WTC11 (cell line): ENCODE measurements around the gene AVPR2. TPM values are rescaled to one million over a fixed set of nuclear protein-coding genes. Genes with fewer than 3 reads are reported as not detected.

Experiments used
- ATAC-seq: fragments of 200-7000 bp; cut with Tn5 transposase; 2 replicates; pipeline ENCODE4 v1.10.0; 2021; ENCODE audit warnings: mild to moderate bottlenecking, moderate library complexity
- CTCF ChIA-PET: fragments of 300-600 bp; sonication (Branson Sonifier 250); formaldehyde crosslinking; loops from one replicate; lab custom pipeline; 2021; ENCODE audit warnings: antibody characterized with exemption; lab: Charles Lee
- POLR2A ChIA-PET: fragments of 350-600 bp; sonication (Branson Sonifier 250); formaldehyde crosslinking; loops from one replicate; lab custom pipeline; 2021; ENCODE audit warnings: antibody characterized with exemption; lab: Charles Lee
- DNase-seq: peaks from one replicate; pipeline ENCODE4 v3.0.0; 2021; ENCODE audit warnings: low spot score
- H3K27ac Mint-ChIP-seq: 2 replicates; pipeline ENCODE4 v1.8.0; 2021; ENCODE audit warnings: mixed read lengths
- H3K27me3 Mint-ChIP-seq: 2 replicates; pipeline ENCODE4 v1.8.0; 2021; ENCODE audit warnings: low read depth, mild to moderate bottlenecking, moderate library complexity, mixed read lengths
- H3K36me3 Mint-ChIP-seq: 2 replicates; pipeline ENCODE4 v1.8.0; 2021; ENCODE audit warnings: mixed read lengths
- H3K4me1 Mint-ChIP-seq: 2 replicates; pipeline ENCODE4 v1.8.0; 2022; ENCODE audit warnings: mixed read lengths
- H3K4me3 Mint-ChIP-seq: 2 replicates; pipeline ENCODE4 v1.8.0; 2021; ENCODE audit warnings: mild to moderate bottlenecking, moderate library complexity, mixed read lengths
- H3K9me3 Mint-ChIP-seq: 2 replicates; pipeline ENCODE4 v1.8.0; 2021; ENCODE audit warnings: mixed read lengths
- CREB1 ChIP-seq: sonication (generic); formaldehyde crosslinking; IDR thresholded peaks from 2 replicates; pipeline ENCODE4 v1.8.0; 2023; ENCODE audit warnings: mild to moderate bottlenecking, missing genetic modification reagents
- CREM ChIP-seq: sonication (generic); formaldehyde crosslinking; IDR thresholded peaks from 2 replicates; pipeline ENCODE4 v1.8.1; 2022; ENCODE audit warnings: mild to moderate bottlenecking, missing genetic modification reagents, moderate library complexity
- ELF4 ChIP-seq: sonication (generic); formaldehyde crosslinking; IDR thresholded peaks from 2 replicates; pipeline ENCODE4 v1.8.1; 2022; ENCODE audit warnings: low read depth, mild to moderate bottlenecking, moderate library complexity, missing genetic modification reagents
- FOXJ3 ChIP-seq: sonication (generic); formaldehyde crosslinking; IDR thresholded peaks from 2 replicates; pipeline ENCODE4 v1.9.0; 2021; ENCODE audit warnings: missing genetic modification reagents, mild to moderate bottlenecking, borderline replicate concordance
- GTF2I ChIP-seq: fragments of 250-450 bp; sonication (Bioruptor Pico); conservative IDR thresholded peaks from 2 replicates; pipeline ENCODE4 v1.4.0; 2021; ENCODE audit warnings: mild to moderate bottlenecking
- OVOL2 ChIP-seq: fragments of 250-450 bp; sonication (Bioruptor Pico); IDR thresholded peaks from 2 replicates; pipeline ENCODE4 v1.9.0; 2021; ENCODE audit warnings: mild to moderate bottlenecking, borderline replicate concordance
- PRRX2 ChIP-seq: fragments of 250-450 bp; sonication (Bioruptor Pico); IDR thresholded peaks from 2 replicates; pipeline ENCODE4 v1.8.0; 2021; ENCODE audit warnings: mild to moderate bottlenecking
- ZNF121 ChIP-seq: sonication (generic); formaldehyde crosslinking; IDR thresholded peaks from 2 replicates; pipeline ENCODE4 v1.8.0; 2023; ENCODE audit warnings: missing genetic modification reagents
- ZNF423 ChIP-seq: fragments of 250-450 bp; sonication (Bioruptor Pico); IDR thresholded peaks from 2 replicates; pipeline ENCODE4 v2.1.2; 2022; ENCODE audit warnings: mild to moderate bottlenecking, moderate library complexity
- total RNA-seq: library from RNA; stranded (reverse); gene quantifications from 3 replicates; pipeline ENCODE4 v1.2.3, GENCODE V29; 2021
- TF ChIP-seq, protein P1 (sequence below): fragments of 250-450 bp; sonication (Bioruptor Pico); IDR thresholded peaks from 2 replicates; pipeline ENCODE4 v1.9.0; 2021; ENCODE audit warnings: mild to moderate bottlenecking
- TF ChIP-seq, protein P2 (sequence below): sonication (generic); formaldehyde crosslinking; IDR thresholded peaks from 2 replicates; pipeline ENCODE4 v1.8.0; 2023; ENCODE audit warnings: missing genetic modification reagents
- TF ChIP-seq, protein P3 (sequence below): sonication (generic); formaldehyde crosslinking; IDR thresholded peaks from 2 replicates; pipeline ENCODE4 v1.8.1; 2022; ENCODE audit warnings: low read depth, mild to moderate bottlenecking, moderate library complexity, missing genetic modification reagents, borderline replicate concordance
- TF ChIP-seq, protein P4 (sequence below): sonication (generic); formaldehyde crosslinking; conservative IDR thresholded peaks from 2 replicates; pipeline ENCODE4 v1.8.1; 2023; ENCODE audit warnings: mild to moderate bottlenecking, low read depth, missing genetic modification reagents, moderate library complexity
- TF ChIP-seq, protein P5 (sequence below): sonication (generic); formaldehyde crosslinking; IDR thresholded peaks from 2 replicates; pipeline ENCODE4 v1.8.0; 2023; ENCODE audit warnings: mild to moderate bottlenecking, missing genetic modification reagents
- TF ChIP-seq, protein P6 (sequence below): sonication (generic); formaldehyde crosslinking; IDR thresholded peaks from 2 replicates; pipeline ENCODE4 v1.8.1; 2023; ENCODE audit warnings: mild to moderate bottlenecking, missing genetic modification reagents
- TF ChIP-seq, protein P7 (sequence below): sonication (generic); formaldehyde crosslinking; IDR thresholded peaks from 2 replicates; pipeline ENCODE4 v1.8.0; 2022; ENCODE audit warnings: missing genetic modification reagents

The AVPR2 gene
- total RNA-seq, 1 experiment from 2014 or later, result 0.11 TPM

DNA sequence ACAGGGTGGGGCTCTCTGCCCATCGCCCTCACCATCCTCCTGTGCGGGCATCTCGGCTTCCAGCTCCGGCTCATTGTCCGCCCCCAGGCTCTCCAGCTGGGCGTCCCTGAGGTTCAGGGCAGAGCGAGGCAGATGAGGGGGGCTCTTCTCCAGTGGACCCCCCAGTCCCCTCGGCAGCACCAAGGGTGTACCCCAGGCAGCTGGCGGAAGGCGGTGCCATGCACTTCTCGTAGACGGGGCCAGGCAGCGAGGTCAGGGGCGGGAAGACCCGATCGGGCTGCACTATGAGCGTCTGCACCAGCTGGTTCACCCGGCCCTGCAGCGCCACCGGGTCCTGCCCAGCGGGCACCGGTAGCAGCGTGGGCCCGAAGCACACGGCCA lies 5.5 kb downstream of the AVPR2 start:
- ChIA-PET POLR2A (no interaction called here), CTCF (interaction anchor here (1.0 to 2.1 kb wide), 10 partner anchors 13 to 90 kb away, joined by 4 to 13 read pairs (median 7); partner anchors contain the start of gene L1CAM)
- H3K27me3 Mint-ChIP-seq, result no peaks in the 10 kb centered on the region; the same call in 1 of the 2 replicates
- DNase-seq (no peak), ATAC-seq (no peak)
- no peaks in the 10 kb centered on the region for H3K9me3 Mint-ChIP-seq
- no peaks in the 10 kb centered on the region; the same call in 1 of the 2 replicates for H3K4me1 Mint-ChIP-seq
- H3K36me3 Mint-ChIP-seq, result no peaks in the 10 kb centered on the region
- TF ChIP-seq ELF4 (CRISPR knock-in tag) (no peak), CREB1 (CRISPR knock-in tag) (no peak), GTF2I (CRISPR knock-in tag) (no peak), FOXJ3 (no peak), CREM (CRISPR knock-in tag) (no peak), ZNF121 (no peak), ZNF423 (no peak), PRRX2 (no peak), OVOL2 (CRISPR knock-in tag) (no peak)
- TF ChIP-seq, protein P1, sequence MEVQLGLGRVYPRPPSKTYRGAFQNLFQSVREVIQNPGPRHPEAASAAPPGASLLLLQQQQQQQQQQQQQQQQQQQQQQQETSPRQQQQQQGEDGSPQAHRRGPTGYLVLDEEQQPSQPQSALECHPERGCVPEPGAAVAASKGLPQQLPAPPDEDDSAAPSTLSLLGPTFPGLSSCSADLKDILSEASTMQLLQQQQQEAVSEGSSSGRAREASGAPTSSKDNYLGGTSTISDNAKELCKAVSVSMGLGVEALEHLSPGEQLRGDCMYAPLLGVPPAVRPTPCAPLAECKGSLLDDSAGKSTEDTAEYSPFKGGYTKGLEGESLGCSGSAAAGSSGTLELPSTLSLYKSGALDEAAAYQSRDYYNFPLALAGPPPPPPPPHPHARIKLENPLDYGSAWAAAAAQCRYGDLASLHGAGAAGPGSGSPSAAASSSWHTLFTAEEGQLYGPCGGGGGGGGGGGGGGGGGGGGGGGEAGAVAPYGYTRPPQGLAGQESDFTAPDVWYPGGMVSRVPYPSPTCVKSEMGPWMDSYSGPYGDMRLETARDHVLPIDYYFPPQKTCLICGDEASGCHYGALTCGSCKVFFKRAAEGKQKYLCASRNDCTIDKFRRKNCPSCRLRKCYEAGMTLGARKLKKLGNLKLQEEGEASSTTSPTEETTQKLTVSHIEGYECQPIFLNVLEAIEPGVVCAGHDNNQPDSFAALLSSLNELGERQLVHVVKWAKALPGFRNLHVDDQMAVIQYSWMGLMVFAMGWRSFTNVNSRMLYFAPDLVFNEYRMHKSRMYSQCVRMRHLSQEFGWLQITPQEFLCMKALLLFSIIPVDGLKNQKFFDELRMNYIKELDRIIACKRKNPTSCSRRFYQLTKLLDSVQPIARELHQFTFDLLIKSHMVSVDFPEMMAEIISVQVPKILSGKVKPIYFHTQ (CRISPR knock-in tag), result no peak
- TF ChIP-seq, protein P2, sequence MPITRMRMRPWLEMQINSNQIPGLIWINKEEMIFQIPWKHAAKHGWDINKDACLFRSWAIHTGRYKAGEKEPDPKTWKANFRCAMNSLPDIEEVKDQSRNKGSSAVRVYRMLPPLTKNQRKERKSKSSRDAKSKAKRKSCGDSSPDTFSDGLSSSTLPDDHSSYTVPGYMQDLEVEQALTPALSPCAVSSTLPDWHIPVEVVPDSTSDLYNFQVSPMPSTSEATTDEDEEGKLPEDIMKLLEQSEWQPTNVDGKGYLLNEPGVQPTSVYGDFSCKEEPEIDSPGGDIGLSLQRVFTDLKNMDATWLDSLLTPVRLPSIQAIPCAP, result no peak
- TF ChIP-seq, protein P3, sequence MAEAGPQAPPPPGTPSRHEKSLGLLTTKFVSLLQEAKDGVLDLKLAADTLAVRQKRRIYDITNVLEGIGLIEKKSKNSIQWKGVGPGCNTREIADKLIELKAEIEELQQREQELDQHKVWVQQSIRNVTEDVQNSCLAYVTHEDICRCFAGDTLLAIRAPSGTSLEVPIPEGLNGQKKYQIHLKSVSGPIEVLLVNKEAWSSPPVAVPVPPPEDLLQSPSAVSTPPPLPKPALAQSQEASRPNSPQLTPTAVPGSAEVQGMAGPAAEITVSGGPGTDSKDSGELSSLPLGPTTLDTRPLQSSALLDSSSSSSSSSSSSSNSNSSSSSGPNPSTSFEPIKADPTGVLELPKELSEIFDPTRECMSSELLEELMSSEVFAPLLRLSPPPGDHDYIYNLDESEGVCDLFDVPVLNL (CRISPR knock-in tag), result no peak
- TF ChIP-seq, protein P4, sequence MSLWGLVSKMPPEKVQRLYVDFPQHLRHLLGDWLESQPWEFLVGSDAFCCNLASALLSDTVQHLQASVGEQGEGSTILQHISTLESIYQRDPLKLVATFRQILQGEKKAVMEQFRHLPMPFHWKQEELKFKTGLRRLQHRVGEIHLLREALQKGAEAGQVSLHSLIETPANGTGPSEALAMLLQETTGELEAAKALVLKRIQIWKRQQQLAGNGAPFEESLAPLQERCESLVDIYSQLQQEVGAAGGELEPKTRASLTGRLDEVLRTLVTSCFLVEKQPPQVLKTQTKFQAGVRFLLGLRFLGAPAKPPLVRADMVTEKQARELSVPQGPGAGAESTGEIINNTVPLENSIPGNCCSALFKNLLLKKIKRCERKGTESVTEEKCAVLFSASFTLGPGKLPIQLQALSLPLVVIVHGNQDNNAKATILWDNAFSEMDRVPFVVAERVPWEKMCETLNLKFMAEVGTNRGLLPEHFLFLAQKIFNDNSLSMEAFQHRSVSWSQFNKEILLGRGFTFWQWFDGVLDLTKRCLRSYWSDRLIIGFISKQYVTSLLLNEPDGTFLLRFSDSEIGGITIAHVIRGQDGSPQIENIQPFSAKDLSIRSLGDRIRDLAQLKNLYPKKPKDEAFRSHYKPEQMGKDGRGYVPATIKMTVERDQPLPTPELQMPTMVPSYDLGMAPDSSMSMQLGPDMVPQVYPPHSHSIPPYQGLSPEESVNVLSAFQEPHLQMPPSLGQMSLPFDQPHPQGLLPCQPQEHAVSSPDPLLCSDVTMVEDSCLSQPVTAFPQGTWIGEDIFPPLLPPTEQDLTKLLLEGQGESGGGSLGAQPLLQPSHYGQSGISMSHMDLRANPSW (CRISPR knock-in tag), result no peak
- TF ChIP-seq, protein P5, sequence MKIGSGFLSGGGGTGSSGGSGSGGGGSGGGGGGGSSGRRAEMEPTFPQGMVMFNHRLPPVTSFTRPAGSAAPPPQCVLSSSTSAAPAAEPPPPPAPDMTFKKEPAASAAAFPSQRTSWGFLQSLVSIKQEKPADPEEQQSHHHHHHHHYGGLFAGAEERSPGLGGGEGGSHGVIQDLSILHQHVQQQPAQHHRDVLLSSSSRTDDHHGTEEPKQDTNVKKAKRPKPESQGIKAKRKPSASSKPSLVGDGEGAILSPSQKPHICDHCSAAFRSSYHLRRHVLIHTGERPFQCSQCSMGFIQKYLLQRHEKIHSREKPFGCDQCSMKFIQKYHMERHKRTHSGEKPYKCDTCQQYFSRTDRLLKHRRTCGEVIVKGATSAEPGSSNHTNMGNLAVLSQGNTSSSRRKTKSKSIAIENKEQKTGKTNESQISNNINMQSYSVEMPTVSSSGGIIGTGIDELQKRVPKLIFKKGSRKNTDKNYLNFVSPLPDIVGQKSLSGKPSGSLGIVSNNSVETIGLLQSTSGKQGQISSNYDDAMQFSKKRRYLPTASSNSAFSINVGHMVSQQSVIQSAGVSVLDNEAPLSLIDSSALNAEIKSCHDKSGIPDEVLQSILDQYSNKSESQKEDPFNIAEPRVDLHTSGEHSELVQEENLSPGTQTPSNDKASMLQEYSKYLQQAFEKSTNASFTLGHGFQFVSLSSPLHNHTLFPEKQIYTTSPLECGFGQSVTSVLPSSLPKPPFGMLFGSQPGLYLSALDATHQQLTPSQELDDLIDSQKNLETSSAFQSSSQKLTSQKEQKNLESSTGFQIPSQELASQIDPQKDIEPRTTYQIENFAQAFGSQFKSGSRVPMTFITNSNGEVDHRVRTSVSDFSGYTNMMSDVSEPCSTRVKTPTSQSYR (CRISPR knock-in tag), result no peak
- TF ChIP-seq, protein P6, sequence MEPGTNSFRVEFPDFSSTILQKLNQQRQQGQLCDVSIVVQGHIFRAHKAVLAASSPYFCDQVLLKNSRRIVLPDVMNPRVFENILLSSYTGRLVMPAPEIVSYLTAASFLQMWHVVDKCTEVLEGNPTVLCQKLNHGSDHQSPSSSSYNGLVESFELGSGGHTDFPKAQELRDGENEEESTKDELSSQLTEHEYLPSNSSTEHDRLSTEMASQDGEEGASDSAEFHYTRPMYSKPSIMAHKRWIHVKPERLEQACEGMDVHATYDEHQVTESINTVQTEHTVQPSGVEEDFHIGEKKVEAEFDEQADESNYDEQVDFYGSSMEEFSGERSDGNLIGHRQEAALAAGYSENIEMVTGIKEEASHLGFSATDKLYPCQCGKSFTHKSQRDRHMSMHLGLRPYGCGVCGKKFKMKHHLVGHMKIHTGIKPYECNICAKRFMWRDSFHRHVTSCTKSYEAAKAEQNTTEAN (CRISPR knock-in tag), result no peak
- TF ChIP-seq, protein P7, sequence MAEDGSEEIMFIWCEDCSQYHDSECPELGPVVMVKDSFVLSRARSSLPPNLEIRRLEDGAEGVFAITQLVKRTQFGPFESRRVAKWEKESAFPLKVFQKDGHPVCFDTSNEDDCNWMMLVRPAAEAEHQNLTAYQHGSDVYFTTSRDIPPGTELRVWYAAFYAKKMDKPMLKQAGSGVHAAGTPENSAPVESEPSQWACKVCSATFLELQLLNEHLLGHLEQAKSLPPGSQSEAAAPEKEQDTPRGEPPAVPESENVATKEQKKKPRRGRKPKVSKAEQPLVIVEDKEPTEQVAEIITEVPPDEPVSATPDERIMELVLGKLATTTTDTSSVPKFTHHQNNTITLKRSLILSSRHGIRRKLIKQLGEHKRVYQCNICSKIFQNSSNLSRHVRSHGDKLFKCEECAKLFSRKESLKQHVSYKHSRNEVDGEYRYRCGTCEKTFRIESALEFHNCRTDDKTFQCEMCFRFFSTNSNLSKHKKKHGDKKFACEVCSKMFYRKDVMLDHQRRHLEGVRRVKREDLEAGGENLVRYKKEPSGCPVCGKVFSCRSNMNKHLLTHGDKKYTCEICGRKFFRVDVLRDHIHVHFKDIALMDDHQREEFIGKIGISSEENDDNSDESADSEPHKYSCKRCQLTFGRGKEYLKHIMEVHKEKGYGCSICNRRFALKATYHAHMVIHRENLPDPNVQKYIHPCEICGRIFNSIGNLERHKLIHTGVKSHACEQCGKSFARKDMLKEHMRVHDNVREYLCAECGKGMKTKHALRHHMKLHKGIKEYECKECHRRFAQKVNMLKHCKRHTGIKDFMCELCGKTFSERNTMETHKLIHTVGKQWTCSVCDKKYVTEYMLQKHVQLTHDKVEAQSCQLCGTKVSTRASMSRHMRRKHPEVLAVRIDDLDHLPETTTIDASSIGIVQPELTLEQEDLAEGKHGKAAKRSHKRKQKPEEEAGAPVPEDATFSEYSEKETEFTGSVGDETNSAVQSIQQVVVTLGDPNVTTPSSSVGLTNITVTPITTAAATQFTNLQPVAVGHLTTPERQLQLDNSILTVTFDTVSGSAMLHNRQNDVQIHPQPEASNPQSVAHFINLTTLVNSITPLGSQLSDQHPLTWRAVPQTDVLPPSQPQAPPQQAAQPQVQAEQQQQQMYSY, result no peak
- H3K4me3 Mint-ChIP-seq, result no peak overlapping the region
- no peak overlapping the region for H3K27ac Mint-ChIP-seq
